ENCODE measurements around the gene EAF1. TPM values are rescaled to one million over a fixed set of nuclear protein-coding genes. Genes with fewer than 3 reads are reported as not detected.

EAF1 gene
- total RNA-seq, 3 donors from 2014 or later = 15.6 to 23.4 (median 21.3) TPM

DNA sequence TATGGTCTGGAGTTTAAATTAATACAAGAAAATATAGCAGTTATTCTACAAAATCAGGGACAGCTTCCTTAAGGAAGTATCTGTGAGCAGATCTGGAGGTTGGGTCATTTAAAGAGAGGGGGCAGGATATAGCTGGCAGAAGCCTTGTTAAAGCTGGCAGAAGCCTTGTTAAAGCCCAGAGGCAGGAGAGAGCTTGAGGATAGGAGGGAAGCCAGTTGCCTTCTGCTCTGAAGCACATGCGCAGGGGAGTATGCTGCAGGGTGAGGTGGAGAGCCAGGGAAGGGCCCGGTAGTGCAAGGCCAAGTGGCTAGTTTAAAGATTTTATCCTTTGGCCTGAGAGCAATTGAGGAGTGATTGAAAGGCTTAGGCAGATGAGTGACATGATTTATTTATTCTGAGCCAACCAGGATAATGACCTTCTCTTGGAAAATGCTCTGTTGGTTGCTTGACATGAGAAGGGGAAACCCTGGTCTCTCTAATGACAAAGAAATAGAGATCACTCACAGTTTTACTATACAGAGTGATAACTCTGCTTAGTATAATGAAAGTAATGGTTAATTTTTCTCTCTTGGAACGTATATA is 3.9 kb downstream of the EAF1 start:
- no peak overlapping the region for H3K4me3 ChIP-seq
- TF ChIP-seq CTCF (IDR thresholded peaks at IDR 0.05) = no peak
- H3K36me3 ChIP-seq (ENCODE audit: low read depth) = no peaks in the 10 kb centered on the region
- H3K4me1 ChIP-seq (ENCODE audit: low read depth) = peaks cover 8% of the 10 kb centered on the region
- ATAC-seq = no peak
- DNase-seq = no peak
- intact Hi-C loops (cut with DNase I, micrococcal nuclease) = no loop called here
- no peaks in the 10 kb centered on the region for H3K9me3 ChIP-seq

- intact Hi-C loops (cut with DNase I, micrococcal nuclease) = no loop called here
- ATAC-seq (no peak), DNase-seq (no peak)
- no peak for TF ChIP-seq CTCF (IDR thresholded peaks at IDR 0.05)
- Histone ChIP-seq H3K9me3 (no peaks in the 10 kb centered on the region), H3K36me3 (ENCODE audit: low read depth) (peaks cover 3% of the 10 kb centered on the region), H3K4me3 (no peak overlapping the region), H3K4me1 (ENCODE audit: low read depth) (peaks cover 3% of the 10 kb centered on the region)
Observed at GRCh38 chr3:15433531-15433930, 6.1 kb downstream of the EAF1 start.

GRCh38 chr3:15434756-15435155 is 7.4 kb downstream of the EAF1 start:
- DNase-seq (no peak), ATAC-seq (no peak)
- Histone ChIP-seq H3K4me1 (ENCODE audit: low read depth) (peaks cover 3% of the 10 kb centered on the region), H3K36me3 (ENCODE audit: low read depth) (peaks cover 3% of the 10 kb centered on the region), H3K9me3 (no peaks in the 10 kb centered on the region), H3K4me3 (no peak overlapping the region)
- no peak for TF ChIP-seq CTCF (IDR thresholded peaks at IDR 0.05)
- intact Hi-C loops (cut with DNase I, micrococcal nuclease) = no loop called here

- TF ChIP-seq CTCF (IDR thresholded peaks at IDR 0.05) = no peak
- Histone ChIP-seq H3K9me3 (no peaks in the 10 kb centered on the region), H3K4me1 (ENCODE audit: low read depth) (no peaks in the 10 kb centered on the region), H3K4me3 (no peak overlapping the region), H3K36me3 (ENCODE audit: low read depth) (peaks cover 3% of the 10 kb centered on the region)
- no peak for DNase-seq
- intact Hi-C loops (cut with DNase I, micrococcal nuclease) = no loop called here
- ATAC-seq = no peak
Observed at GRCh38 chr3:15436246-15436645, 8.8 kb downstream of the EAF1 start.

- DNase-seq = no peak
- H3K4me3 ChIP-seq = no peak overlapping the region
- intact Hi-C loops (cut with DNase I, micrococcal nuclease) = no loop called here
- H3K4me1 ChIP-seq (ENCODE audit: low read depth) = no peaks in the 10 kb centered on the region
- no peaks in the 10 kb centered on the region for H3K9me3 ChIP-seq
- TF ChIP-seq CTCF (IDR thresholded peaks at IDR 0.05) = no peak
- peaks cover 3% of the 10 kb centered on the region for H3K36me3 ChIP-seq (ENCODE audit: low read depth)
- no peak for ATAC-seq
Observed at GRCh38 chr3:15438983-15439382, 11.6 kb downstream of the EAF1 start.

DNA sequence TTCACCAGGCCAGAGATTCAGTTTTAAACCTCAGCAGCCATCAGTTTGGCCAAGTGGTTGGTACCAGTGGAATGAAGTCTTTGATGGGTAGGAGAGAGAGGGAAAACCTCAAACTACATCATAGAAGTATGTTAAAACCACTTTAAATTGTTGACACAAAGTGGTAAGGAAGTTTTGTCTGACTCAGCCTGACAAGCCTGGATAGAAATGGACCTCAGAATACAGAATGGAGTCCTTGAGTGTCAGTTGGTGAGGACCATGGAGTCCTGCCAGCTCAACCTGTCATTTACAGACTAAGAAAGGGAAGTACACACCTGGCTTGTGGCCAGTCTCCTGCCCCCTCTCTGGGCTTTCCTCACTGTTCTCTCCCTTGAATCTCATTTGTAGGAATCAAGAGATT is 12.1 kb downstream of the EAF1 start:
- Histone ChIP-seq H3K4me3 (no peak overlapping the region), H3K36me3 (ENCODE audit: low read depth) (peaks cover 3% of the 10 kb centered on the region), H3K9me3 (no peaks in the 10 kb centered on the region), H3K4me1 (ENCODE audit: low read depth) (no peaks in the 10 kb centered on the region)
- ATAC-seq (no peak), DNase-seq (no peak)
- no peak for TF ChIP-seq CTCF (IDR thresholded peaks at IDR 0.05)
- intact Hi-C loops (cut with DNase I, micrococcal nuclease) = no loop called here

Measured in mucosa of descending colon (tissue), 3 donors.